Lung (tissue), 12 donors: ENCODE measurements around the gene XPC. TPM values are rescaled to one million over a fixed set of nuclear protein-coding genes. Genes with fewer than 3 reads are reported as not detected.

ENCODE experiments used
- ATAC-seq: fragments of 200-7000 bp; cut with Tn5 transposase; one replicate; pipeline ENCODE4 v1.9.1; 2020; ENCODE audit warnings: moderate number of reproducible peaks; ENCODE audit not compliant: insufficient read depth, low FRiP score
- DNase-seq, 3 donors: peaks; one replicate each; pipeline ENCODE4 v3.0.0-alpha.2; 2013 to 2017
- H3K27ac ChIP-seq, 2 donors: one replicate each; pipeline ENCODE4 v1.5.1; 2013; ENCODE audit warnings: mild to moderate bottlenecking in 2 of 2, moderate library complexity in 2 of 2, control low read depth in 1 of 2, inconsistent platforms in 1 of 2, low read depth in 1 of 2, low read length in 1 of 2
- H3K27me3 ChIP-seq, 3 donors: one replicate each; pipeline ENCODE4 v1.5.1; 2013; ENCODE audit warnings: low read length in 2 of 3; ENCODE audit not compliant: control insufficient read depth in 3 of 3, insufficient read depth in 3 of 3
- H3K36me3 ChIP-seq, 4 donors: one replicate each; pipeline ENCODE4 v1.5.1; 2013; ENCODE audit warnings: low read length in 4 of 4, mild to moderate bottlenecking in 1 of 4, moderate library complexity in 1 of 4; ENCODE audit not compliant: control insufficient read depth in 4 of 4, insufficient read depth in 4 of 4
- H3K4me1 ChIP-seq, 5 donors: one replicate each; pipeline ENCODE4 v1.5.1; 2013; ENCODE audit warnings: low read length in 5 of 5, mild to moderate bottlenecking in 2 of 5, moderate library complexity in 1 of 5; ENCODE audit not compliant: control insufficient read depth in 5 of 5, insufficient read depth in 5 of 5
- H3K4me3 ChIP-seq: one replicate; pipeline ENCODE4 v1.5.1; 2013; ENCODE audit warnings: mild to moderate bottlenecking, control low read depth, moderate library complexity
- H3K9ac ChIP-seq, 2 donors: one replicate each; pipeline ENCODE4 v1.5.1; 2013; ENCODE audit warnings: low read length in 2 of 2, control low read depth in 1 of 2; ENCODE audit not compliant: insufficient read depth in 1 of 2
- H3K9me3 ChIP-seq, 4 donors: one replicate each; pipeline ENCODE4 v1.5.1; 2013; ENCODE audit warnings: low read length in 3 of 4, mild to moderate bottlenecking in 1 of 4, moderate library complexity in 1 of 4; ENCODE audit not compliant: control insufficient read depth in 4 of 4, insufficient read depth in 3 of 4
- WGBS, 2 donors: extraction: QIAGEN DNeasy Blood & Tissue Kit; methylation state at CpG; one replicate each; pipeline ENCODE4 v1.1.7; 2013; 5-methylcytosine and 5-hydroxymethylcytosine counted together
- polyA plus RNA-seq, 2 donors: library from polyadenylated mRNA; stranded (reverse); fragments of 200-250 nt; gene quantifications; one replicate each; pipeline ENCODE4 v1.2.1, GENCODE V29; 2013
- total RNA-seq, 2 donors: library from RNA; depleted of rRNA in 1 of 2; stranded (reverse); fragments of >200 nt in 1 of 2; gene quantifications; one replicate each; pipeline ENCODE4 v1.2.1, GENCODE V29; 2014 to 2021
- TF ChIP-seq, protein P1 (sequence below): IDR thresholded peaks from 2 replicates; pipeline ENCODE4 v1.5.1; 2012; ENCODE audit warnings: mild to moderate bottlenecking; ENCODE audit errors: control extremely low read depth, extremely low read depth
- donor health status: control.
- donor health status: control.
- donor health status: Bipolar disorder and iron deficiency.
- donor health status: healthy.
- donor health status: DM: yes; HTN: yes; CAD: no.

XPC gene
- total and polyA plus RNA-seq, 4 donors: 16.4 to 31.9 (median 23.7) TPM

DNA sequence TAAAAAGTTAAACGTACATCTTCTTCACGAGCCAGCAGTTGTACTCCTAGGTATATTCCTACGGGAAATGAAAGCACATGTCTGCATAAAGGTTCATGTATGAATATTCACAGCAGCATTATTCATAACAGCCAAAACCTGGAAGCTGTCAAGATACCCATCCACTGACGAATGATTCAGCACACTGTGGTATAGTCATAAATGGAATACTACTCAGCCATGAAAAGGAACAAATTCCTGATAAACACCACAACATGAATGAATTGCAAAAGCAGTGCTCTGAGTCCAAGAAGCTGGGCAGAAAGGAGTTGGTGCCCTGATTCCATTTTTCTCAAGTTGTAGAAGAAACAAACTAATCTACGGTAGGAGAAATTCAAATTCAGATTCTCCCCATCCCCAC, 49.7 kb downstream of the XPC start:
- Histone ChIP-seq H3K27me3 (no peaks in the 10 kb centered on the region), H3K27ac (no peak overlapping the region), H3K4me1 (peaks cover 7 to 25% (median 15%) of the 10 kb centered on the region in 5 donors), H3K36me3 (peaks cover 32 to 53% (median 38%) of the 10 kb centered on the region in 4 donors), H3K9ac (no peak overlapping the region), H3K4me3 (no peak overlapping the region), H3K9me3 (no peaks in the 10 kb centered on the region)
- TF ChIP-seq, protein P1, sequence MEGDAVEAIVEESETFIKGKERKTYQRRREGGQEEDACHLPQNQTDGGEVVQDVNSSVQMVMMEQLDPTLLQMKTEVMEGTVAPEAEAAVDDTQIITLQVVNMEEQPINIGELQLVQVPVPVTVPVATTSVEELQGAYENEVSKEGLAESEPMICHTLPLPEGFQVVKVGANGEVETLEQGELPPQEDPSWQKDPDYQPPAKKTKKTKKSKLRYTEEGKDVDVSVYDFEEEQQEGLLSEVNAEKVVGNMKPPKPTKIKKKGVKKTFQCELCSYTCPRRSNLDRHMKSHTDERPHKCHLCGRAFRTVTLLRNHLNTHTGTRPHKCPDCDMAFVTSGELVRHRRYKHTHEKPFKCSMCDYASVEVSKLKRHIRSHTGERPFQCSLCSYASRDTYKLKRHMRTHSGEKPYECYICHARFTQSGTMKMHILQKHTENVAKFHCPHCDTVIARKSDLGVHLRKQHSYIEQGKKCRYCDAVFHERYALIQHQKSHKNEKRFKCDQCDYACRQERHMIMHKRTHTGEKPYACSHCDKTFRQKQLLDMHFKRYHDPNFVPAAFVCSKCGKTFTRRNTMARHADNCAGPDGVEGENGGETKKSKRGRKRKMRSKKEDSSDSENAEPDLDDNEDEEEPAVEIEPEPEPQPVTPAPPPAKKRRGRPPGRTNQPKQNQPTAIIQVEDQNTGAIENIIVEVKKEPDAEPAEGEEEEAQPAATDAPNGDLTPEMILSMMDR: no peak
- ATAC-seq: no peak
- 98 to 99% methylated on average over 5 of the region's 5 CpGs for WGBS, 2 donors
- no peak for DNase-seq

DNA sequence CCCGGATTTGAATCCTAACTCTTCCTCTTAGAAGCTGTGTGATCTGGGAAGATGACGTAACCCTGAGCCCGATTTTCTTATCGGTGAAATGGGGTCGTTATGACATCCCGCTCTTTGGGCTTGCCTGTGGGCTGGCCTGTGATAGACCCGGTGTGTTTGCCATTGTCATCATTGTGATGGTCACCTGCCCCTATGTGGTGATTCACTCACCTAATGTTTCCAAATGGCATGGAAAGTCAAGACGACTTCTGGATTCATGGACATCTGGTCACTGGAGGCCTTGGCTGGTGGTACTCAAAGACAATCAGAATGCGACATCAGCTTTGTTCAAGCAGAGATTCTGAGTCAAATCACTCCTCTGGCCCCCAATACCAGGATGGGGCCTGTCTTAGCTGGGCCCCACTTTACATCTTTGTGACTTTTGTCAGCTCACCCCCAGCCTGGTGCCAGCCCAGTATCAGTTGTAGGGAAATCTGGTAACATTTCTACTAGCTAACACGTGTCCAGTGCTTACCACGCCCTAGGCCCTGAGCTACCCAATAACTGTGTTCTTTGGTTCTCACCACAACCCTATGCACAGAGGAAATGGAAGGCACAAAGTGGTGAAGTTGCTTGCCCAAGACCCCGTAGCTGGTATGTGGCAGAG, 50.8 kb downstream of the XPC start:
- H3K4me3 ChIP-seq: no peak overlapping the region
- no peaks in the 10 kb centered on the region for H3K27me3 ChIP-seq
- ATAC-seq (no peak), DNase-seq (no peak)
- H3K4me1 ChIP-seq: peaks cover 7 to 27% (median 17%) of the 10 kb centered on the region in 5 donors
- no peak overlapping the region for H3K9ac ChIP-seq
- no peaks in the 10 kb centered on the region for H3K9me3 ChIP-seq
- peak overlapping the region in 1 of 2 donors; percentile 55 for H3K27ac ChIP-seq
- TF ChIP-seq, protein P1: no peak
- WGBS, 2 donors: 86 to 90% methylated on average over 12 of the region's 12 CpGs
- peaks cover 23 to 45% (median 32%) of the 10 kb centered on the region in 4 donors for H3K36me3 ChIP-seq

DNA sequence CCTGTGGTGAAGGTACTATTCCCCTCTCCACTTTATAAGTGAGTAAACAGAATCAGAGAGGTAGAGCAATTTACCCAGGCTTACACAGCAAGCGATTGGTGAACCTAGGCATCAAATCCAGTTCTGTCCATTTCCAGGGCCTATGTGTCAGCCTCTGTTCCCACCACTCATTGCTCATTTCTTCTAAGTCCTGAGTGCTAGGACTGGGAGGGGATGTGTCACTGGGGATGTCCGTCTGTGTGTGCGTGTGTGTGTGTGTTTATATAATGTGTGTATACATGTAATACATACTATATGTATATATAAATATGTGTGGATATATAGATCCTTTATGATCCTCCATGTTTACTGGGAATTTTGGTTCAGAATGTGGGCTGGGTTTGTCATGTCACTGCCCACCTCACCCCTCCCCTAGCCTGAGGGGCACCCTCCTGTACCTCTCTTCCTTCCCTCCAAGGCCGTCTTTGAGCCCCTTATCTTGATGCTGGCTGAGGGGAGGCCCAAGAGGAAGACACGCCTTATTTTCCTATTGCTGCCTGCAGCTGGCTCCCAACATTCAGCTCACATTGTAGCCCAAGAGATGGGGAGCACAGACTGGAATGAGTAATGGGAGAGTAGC, 51.4 kb downstream of the XPC start:
- Histone ChIP-seq H3K9ac (peak overlapping the region in 1 of 2 donors; percentile 69), H3K36me3 (peaks cover 21 to 41% (median 26%) of the 10 kb centered on the region in 4 donors), H3K4me3 (no peak overlapping the region), H3K9me3 (no peaks in the 10 kb centered on the region), H3K27ac (peak overlapping the region; percentile 97 to 98), H3K4me1 (peaks cover 7 to 29% (median 17%) of the 10 kb centered on the region in 5 donors), H3K27me3 (no peaks in the 10 kb centered on the region)
- TF ChIP-seq, protein P1: no peak
- ATAC-seq (no peak), DNase-seq (no peak)
- WGBS, 2 donors: 79 to 84% methylated on average over 5 of the region's 5 CpGs
